Measurements from ENCODE around the gene WDR45B. TPM values are rescaled to one million over a fixed set of nuclear protein-coding genes. Genes with fewer than 3 reads are reported as not detected.

WDR45B gene
- 10 to 100 TPM; 42.8 to 43.0 TPM for total RNA-seq

GRCh38 chr17:82648165-82648668 is at the start of gene WDR45B:
Gene WDR45B, minus strand, starts transcription at chr17:82648444. Its CDS starts 104 bp downstream, at chr17:82648340.
- peak; percentile 94 for DNase-seq
- Mint-ChIP-seq H3K4me3 (peak within 1 kb of the TSS; percentile 82), H3K4me1 (ENCODE audit: low read depth) (peaks cover 25% of the 10 kb centered on the region), H3K27me3 (no peaks in the 10 kb centered on the region), H3K9me3 (no peaks in the 10 kb centered on the region), H3K36me3 (peaks cover 9% of the 10 kb centered on the region), H3K27ac (peak within 1 kb of the TSS; percentile 73)
- intact Hi-C loops (cut with micrococcal nuclease), result loop anchor here (5.0 kb wide), 2 partner anchors 49 to 104 kb away; partner anchors contain the start of genes RAB40B and TBCD
- ChIA-PET POLR2A (no interaction called here), CTCF (no interaction called here)

GRCh38 chr17:82697808-82698064 is 49.5 kb upstream of the WDR45B start:
- Mint-ChIP-seq H3K4me1 (ENCODE audit: low read depth) (peaks cover 8% of the 10 kb centered on the region), H3K36me3 (peaks cover 9% of the 10 kb centered on the region), H3K4me3 (peak overlapping the region; percentile 32), H3K27ac (no peak overlapping the region), H3K27me3 (no peaks in the 10 kb centered on the region), H3K9me3 (peaks cover 14% of the 10 kb centered on the region)
- DNase-seq, result no peak
- CTCF ChIA-PET, result no interaction called here
- POLR2A ChIA-PET, result no interaction called here
- intact Hi-C loops (cut with micrococcal nuclease), result loop anchor here (1.0 to 5.0 kb wide), 3 partner anchors 19 to 54 kb away; partner anchors contain the start of genes FN3KRP and WDR45B

GRCh38 chr17:82696916-82697807 is 48.9 kb upstream of the WDR45B start:
- Mint-ChIP-seq H3K36me3 (peaks cover 9% of the 10 kb centered on the region), H3K4me3 (peak overlapping the region; percentile 51), H3K27ac (no peak overlapping the region), H3K9me3 (peaks cover 14% of the 10 kb centered on the region), H3K4me1 (ENCODE audit: low read depth) (peaks cover 8% of the 10 kb centered on the region), H3K27me3 (no peaks in the 10 kb centered on the region)
- CTCF ChIA-PET, result no interaction called here
- POLR2A ChIA-PET, result no interaction called here
- intact Hi-C loops (cut with micrococcal nuclease), result loop anchor here (5.0 kb wide), 1 partner anchor 50 kb away; the partner anchor contains the start of gene WDR45B
- peak; percentile 38 for DNase-seq

GRCh38 chr17:82696259-82696658 is 48.0 kb upstream of the WDR45B start:
- CTCF ChIA-PET, result interaction anchor here (0.5 kb wide), 1 partner anchor 142 kb away, joined by 4 read pairs; no protein-coding TSS in a partner anchor
- peaks cover 9% of the 10 kb centered on the region for H3K36me3 Mint-ChIP-seq
- POLR2A ChIA-PET, result no interaction called here
- peaks cover 14% of the 10 kb centered on the region for H3K9me3 Mint-ChIP-seq
- H3K4me1 Mint-ChIP-seq (ENCODE audit: low read depth), result peaks cover 12% of the 10 kb centered on the region
- H3K27ac Mint-ChIP-seq, result no peak overlapping the region
- no peak for DNase-seq
- no peaks in the 10 kb centered on the region for H3K27me3 Mint-ChIP-seq
- no peak overlapping the region for H3K4me3 Mint-ChIP-seq
- intact Hi-C loops (cut with micrococcal nuclease), result loop anchor here (5.0 kb wide), 1 partner anchor 49 kb away; the partner anchor contains the start of gene WDR45B

- Mint-ChIP-seq H3K27ac (no peak overlapping the region), H3K4me3 (no peak overlapping the region), H3K36me3 (peaks cover 9% of the 10 kb centered on the region), H3K27me3 (no peaks in the 10 kb centered on the region), H3K4me1 (ENCODE audit: low read depth) (peaks cover 12% of the 10 kb centered on the region), H3K9me3 (peaks cover 14% of the 10 kb centered on the region)
- DNase-seq, result no peak
- intact Hi-C loops (cut with micrococcal nuclease), result loop anchor here (5.0 kb wide), 1 partner anchor 47 kb away; the partner anchor contains the start of gene WDR45B
- POLR2A ChIA-PET, result no interaction called here
- CTCF ChIA-PET, result no interaction called here
These were observed 46.4 kb upstream of the WDR45B start for GRCh38 chr17:82694647-82695046.

GRCh38 chr17:82693168-82693867 is 45.1 kb upstream of the WDR45B start:
- Mint-ChIP-seq H3K27ac (no peak overlapping the region), H3K4me1 (ENCODE audit: low read depth) (peaks cover 10% of the 10 kb centered on the region), H3K36me3 (peaks cover 9% of the 10 kb centered on the region), H3K27me3 (no peaks in the 10 kb centered on the region), H3K4me3 (no peak overlapping the region), H3K9me3 (peaks cover 14% of the 10 kb centered on the region)
- CTCF ChIA-PET, result no interaction called here
- POLR2A ChIA-PET, result interaction anchor here (0.7 kb wide), 1 partner anchor 34 kb away, joined by 3 read pairs; no protein-coding TSS in a partner anchor
- intact Hi-C loops (cut with micrococcal nuclease), result no loop called here
- DNase-seq, result no peak

GRCh38 chr17:82692268-82692667 is 44.0 kb upstream of the WDR45B start:
- H3K9me3 Mint-ChIP-seq, result peaks cover 14% of the 10 kb centered on the region
- no peak overlapping the region for H3K4me3 Mint-ChIP-seq
- no peak for DNase-seq
- H3K36me3 Mint-ChIP-seq, result peaks cover 9% of the 10 kb centered on the region
- H3K4me1 Mint-ChIP-seq (ENCODE audit: low read depth), result peaks cover 8% of the 10 kb centered on the region
- no peaks in the 10 kb centered on the region for H3K27me3 Mint-ChIP-seq
- POLR2A ChIA-PET, result interaction anchor here (0.7 kb wide), 1 partner anchor 33 kb away, joined by 3 read pairs; no protein-coding TSS in a partner anchor
- CTCF ChIA-PET, result no interaction called here
- intact Hi-C loops (cut with micrococcal nuclease), result no loop called here
- no peak overlapping the region for H3K27ac Mint-ChIP-seq

GRCh38 chr17:82691714-82692113 is 43.5 kb upstream of the WDR45B start:
- intact Hi-C loops (cut with micrococcal nuclease), result no loop called here
- peaks cover 4% of the 10 kb centered on the region for H3K4me1 Mint-ChIP-seq (ENCODE audit: low read depth)
- no peak overlapping the region for H3K4me3 Mint-ChIP-seq
- CTCF ChIA-PET, result no interaction called here
- DNase-seq, result no peak
- no peaks in the 10 kb centered on the region for H3K27me3 Mint-ChIP-seq
- H3K36me3 Mint-ChIP-seq, result peaks cover 9% of the 10 kb centered on the region
- POLR2A ChIA-PET, result no interaction called here
- no peak overlapping the region for H3K27ac Mint-ChIP-seq
- H3K9me3 Mint-ChIP-seq, result peaks cover 14% of the 10 kb centered on the region

- Mint-ChIP-seq H3K4me1 (ENCODE audit: low read depth) (peaks cover 4% of the 10 kb centered on the region), H3K4me3 (no peak overlapping the region), H3K27ac (no peak overlapping the region), H3K9me3 (peaks cover 14% of the 10 kb centered on the region), H3K36me3 (peaks cover 9% of the 10 kb centered on the region), H3K27me3 (no peaks in the 10 kb centered on the region)
- intact Hi-C loops (cut with micrococcal nuclease), result no loop called here
- POLR2A ChIA-PET, result no interaction called here
- no peak for DNase-seq
- CTCF ChIA-PET, result interaction anchor here (0.6 kb wide), 1 partner anchor 23 kb away, joined by 3 read pairs; no protein-coding TSS in a partner anchor
These were observed 42.7 kb upstream of the WDR45B start for GRCh38 chr17:82690786-82691489.

- Mint-ChIP-seq H3K27me3 (no peaks in the 10 kb centered on the region), H3K27ac (no peak overlapping the region), H3K4me1 (ENCODE audit: low read depth) (peaks cover 4% of the 10 kb centered on the region), H3K9me3 (peaks cover 4% of the 10 kb centered on the region), H3K4me3 (no peak overlapping the region), H3K36me3 (peaks cover 3% of the 10 kb centered on the region)
- POLR2A ChIA-PET, result no interaction called here
- CTCF ChIA-PET, result interaction anchor here (1.1 kb wide), 1 partner anchor 20 kb away, joined by 3 read pairs; no protein-coding TSS in a partner anchor
- intact Hi-C loops (cut with micrococcal nuclease), result no loop called here
- no peak for DNase-seq
These were observed 40.8 kb upstream of the WDR45B start for GRCh38 chr17:82689077-82689476.

GRCh38 chr17:82687871-82688270 is 39.6 kb upstream of the WDR45B start:
- Mint-ChIP-seq H3K36me3 (no peaks in the 10 kb centered on the region), H3K4me3 (no peak overlapping the region), H3K9me3 (no peaks in the 10 kb centered on the region), H3K27me3 (no peaks in the 10 kb centered on the region), H3K4me1 (ENCODE audit: low read depth) (peaks cover 4% of the 10 kb centered on the region), H3K27ac (no peak overlapping the region)
- ChIA-PET POLR2A (no interaction called here), CTCF (no interaction called here)
- DNase-seq, result no peak
- intact Hi-C loops (cut with micrococcal nuclease), result no loop called here

- Mint-ChIP-seq H3K36me3 (no peaks in the 10 kb centered on the region), H3K27ac (no peak overlapping the region), H3K27me3 (no peaks in the 10 kb centered on the region), H3K4me3 (no peak overlapping the region), H3K4me1 (ENCODE audit: low read depth) (peaks cover 4% of the 10 kb centered on the region), H3K9me3 (no peaks in the 10 kb centered on the region)
- DNase-seq, result no peak
- ChIA-PET POLR2A (no interaction called here), CTCF (no interaction called here)
- intact Hi-C loops (cut with micrococcal nuclease), result no loop called here
These were observed 39.2 kb upstream of the WDR45B start for GRCh38 chr17:82687375-82687861.

All from activated CD4-positive, alpha-beta memory T cell treated with anti-CD3 and anti-CD28 coated beads for 36 hours (primary cell).